Neuronal stem cell (in vitro differentiated cells): ENCODE results near the gene NBAS.

Experiments used
- DNase-seq: peaks from one replicate; pipeline ENCODE4 v3.0.0-alpha.2; 2013; ENCODE audit warnings: low spot score
- H2AFZ ChIP-seq: one replicate; pipeline ENCODE4 v1.6.1; 2013; ENCODE audit warnings: mild to moderate bottlenecking, low read length, inconsistent platforms
- H2AK5ac ChIP-seq: 2 replicates; pipeline ENCODE4 v1.6.1; 2013; ENCODE audit warnings: low read depth, mild to moderate bottlenecking, inconsistent platforms, low read length, moderate library complexity, mixed read lengths
- H2BK120ac ChIP-seq: 2 replicates; pipeline ENCODE4 v1.6.1; 2013; ENCODE audit warnings: low read depth, mild to moderate bottlenecking, inconsistent platforms, low read length, moderate library complexity, mixed read lengths
- H2BK12ac ChIP-seq: one replicate; pipeline ENCODE4 v1.6.1; 2013; ENCODE audit warnings: low read length, inconsistent platforms
- H2BK15ac ChIP-seq: 2 replicates; pipeline ENCODE4 v1.6.1; 2013; ENCODE audit warnings: mild to moderate bottlenecking, low read length, inconsistent platforms, mixed read lengths
- H2BK5ac ChIP-seq: one replicate; pipeline ENCODE4 v1.6.1; 2013; ENCODE audit warnings: inconsistent platforms, mild to moderate bottlenecking, low read length, moderate library complexity
- H3K14ac ChIP-seq: one replicate; pipeline ENCODE4 v1.6.1; 2013; ENCODE audit warnings: low read length, inconsistent platforms
- H3K18ac ChIP-seq: 2 replicates; pipeline ENCODE4 v1.6.1; 2013; ENCODE audit warnings: low read length, inconsistent platforms
- H3K23ac ChIP-seq: 2 replicates; pipeline ENCODE4 v1.6.1; 2013; ENCODE audit warnings: low read depth, mild to moderate bottlenecking, mixed read lengths, low read length, inconsistent platforms; ENCODE audit not compliant: poor library complexity
- H3K27ac ChIP-seq: replicated peaks from 3 replicates; pipeline ENCODE4 v1.5.1; 2013; ENCODE audit warnings: low read length, inconsistent platforms
- H3K27me3 ChIP-seq, 3 experiments: 2 replicates each; pipeline ENCODE4 v1.6.1; 2013; ENCODE audit warnings: low read length in 3 of 3, mild to moderate bottlenecking in 2 of 3, inconsistent platforms in 1 of 3, low read depth in 1 of 3, mixed read lengths in 1 of 3, moderate library complexity in 1 of 3; ENCODE audit not compliant: control insufficient read depth in 3 of 3, insufficient read depth in 3 of 3
- H3K36me3 ChIP-seq, 2 donors: replicated peaks in 1 of 2; 2 replicates each; pipeline ENCODE4 v1.6.1; 2013; ENCODE audit warnings: low read length in 2 of 2; ENCODE audit not compliant: control insufficient read depth in 2 of 2, insufficient read depth in 2 of 2
- H3K4ac ChIP-seq: 2 replicates; pipeline ENCODE4 v1.6.1; 2013; ENCODE audit warnings: inconsistent platforms, mild to moderate bottlenecking, low read length, moderate library complexity
- H3K4me1 ChIP-seq, 2 donors: 1 replicate in 1 of 2; 2 replicates in 1 of 2; pipeline ENCODE4 v1.6.1; 2013; ENCODE audit warnings: low read length in 2 of 2, low read depth in 1 of 2; ENCODE audit not compliant: control insufficient read depth in 2 of 2, insufficient read depth in 1 of 2
- H3K4me2 ChIP-seq: one replicate; pipeline ENCODE4 v1.6.1; 2013; ENCODE audit warnings: mild to moderate bottlenecking, low read length, inconsistent platforms; ENCODE audit not compliant: insufficient read depth, poor library complexity, severe bottlenecking
- H3K4me3 ChIP-seq, 2 donors: 2 replicates each; pipeline ENCODE4 v1.5.1; 2013; ENCODE audit warnings: low read length in 2 of 2, mild to moderate bottlenecking in 2 of 2, inconsistent platforms in 1 of 2, moderate library complexity in 1 of 2
- H3K79me1 ChIP-seq: one replicate; pipeline ENCODE4 v1.6.1; 2013; ENCODE audit warnings: low read depth, mild to moderate bottlenecking, inconsistent platforms, low read length, moderate library complexity
- H3K9ac ChIP-seq: one replicate; pipeline ENCODE4 v1.6.1; 2013; ENCODE audit warnings: mild to moderate bottlenecking, low read depth, low read length, inconsistent platforms; ENCODE audit not compliant: poor library complexity
- H3K9me3 ChIP-seq, 2 donors: replicated peaks in 1 of 2; 2 replicates each; pipeline versions ENCODE3 to v1.6.1; 2013; ENCODE audit warnings: low read length in 2 of 2, mild to moderate bottlenecking in 2 of 2, inconsistent platforms in 1 of 2, low read depth in 1 of 2, mixed read lengths in 1 of 2, moderate library complexity in 1 of 2; ENCODE audit not compliant: control insufficient read depth in 2 of 2, insufficient read depth in 1 of 2
- H4K8ac ChIP-seq: one replicate; pipeline ENCODE4 v1.6.1; 2013; ENCODE audit warnings: low read depth, mild to moderate bottlenecking, inconsistent platforms, low read length, moderate library complexity
- H4K91ac ChIP-seq: one replicate; pipeline ENCODE4 v1.6.1; 2013; ENCODE audit warnings: low read length, low read depth, mild to moderate bottlenecking, inconsistent platforms; ENCODE audit not compliant: poor library complexity
- WGBS, 2 donors: extraction: QIAGEN DNeasy Blood & Tissue Kit; methylation state at CpG; one replicate each; pipeline ENCODE4 v1.1.7; 2013; ENCODE audit warnings: missing lambda C conversion rate in 2 of 2, mixed read lengths in 1 of 2; ENCODE audit not compliant: insufficient read length in 2 of 2, insufficient replicate concordance in 1 of 2; ENCODE audit errors: extremely low coverage in 2 of 2; 5-methylcytosine and 5-hydroxymethylcytosine counted together

NBAS gene

GRCh38 chr2:15262792-15263191 lies 298.3 kb downstream of the NBAS start:
- Histone ChIP-seq H4K8ac (no peak overlapping the region), H3K4me3 (no peak overlapping the region), H3K9me3 (peaks cover 2 to 5% of the 10 kb centered on the region in 2 donors), H3K9ac (no peak overlapping the region), H3K4ac (no peak overlapping the region), H3K18ac (no peak overlapping the region), H4K91ac (no peak overlapping the region), H3K27ac (no peak overlapping the region), H2BK120ac (no peak overlapping the region), H3K27me3 (no peaks in the 10 kb centered on the region), H3K36me3 (no peaks in the 10 kb centered on the region), H3K79me1 (no peaks in the 10 kb centered on the region), H3K23ac (no peak overlapping the region), H2BK5ac (no peak overlapping the region), H3K4me1 (peaks cover 3 to 6% of the 10 kb centered on the region in 2 donors), H2AFZ (no peak overlapping the region), H2AK5ac (no peak overlapping the region), H3K4me2 (no peak overlapping the region), H3K14ac (no peak overlapping the region), H2BK15ac (no peak overlapping the region), H2BK12ac (no peak overlapping the region)
- no peak for DNase-seq
- no CpG with 5 or more reads among the region's 2 CpGs for WGBS, 2 donors

GRCh38 chr2:15260835-15261234 lies 300.3 kb downstream of the NBAS start:
- Histone ChIP-seq H3K79me1 (no peaks in the 10 kb centered on the region), H2AFZ (no peak overlapping the region), H3K18ac (no peak overlapping the region), H3K36me3 (no peaks in the 10 kb centered on the region), H3K27ac (no peak overlapping the region), H3K4me2 (no peak overlapping the region), H2BK12ac (no peak overlapping the region), H4K91ac (no peak overlapping the region), H2BK15ac (no peak overlapping the region), H3K4me3 (no peak overlapping the region), H3K4me1 (peaks cover 3 to 6% of the 10 kb centered on the region in 2 donors), H3K27me3 (no peaks in the 10 kb centered on the region), H3K9me3 (peaks cover 2 to 5% of the 10 kb centered on the region in 2 donors), H3K9ac (no peak overlapping the region), H3K14ac (no peak overlapping the region), H2BK120ac (no peak overlapping the region), H2AK5ac (no peak overlapping the region), H4K8ac (no peak overlapping the region), H2BK5ac (no peak overlapping the region), H3K23ac (no peak overlapping the region), H3K4ac (no peak overlapping the region)
- no peak for DNase-seq
- WGBS, 2 donors = no CpG with 5 or more reads among the region's 2 CpGs

- Histone ChIP-seq H2BK5ac (no peak overlapping the region), H3K9ac (no peak overlapping the region), H3K9me3 (peaks cover 2 to 5% of the 10 kb centered on the region in 2 donors), H2AK5ac (no peak overlapping the region), H3K27me3 (no peaks in the 10 kb centered on the region), H3K4me3 (no peak overlapping the region), H3K18ac (no peak overlapping the region), H2BK12ac (no peak overlapping the region), H4K8ac (no peak overlapping the region), H2AFZ (no peak overlapping the region), H3K14ac (no peak overlapping the region), H3K27ac (no peak overlapping the region), H3K23ac (no peak overlapping the region), H3K4me1 (peaks cover 3 to 6% of the 10 kb centered on the region in 2 donors), H2BK120ac (no peak overlapping the region), H3K4me2 (no peak overlapping the region), H3K4ac (no peak overlapping the region), H2BK15ac (no peak overlapping the region), H4K91ac (no peak overlapping the region), H3K79me1 (no peaks in the 10 kb centered on the region), H3K36me3 (no peaks in the 10 kb centered on the region)
- DNase-seq = no peak
- WGBS, 2 donors = no CpG with 5 or more reads among the region's 3 CpGs
Observed at GRCh38 chr2:15260196-15260595, 300.9 kb downstream of the NBAS start.

- no CpG with 5 or more reads among the region's 1 CpG for WGBS, 2 donors
- H3K4ac ChIP-seq = no peak overlapping the region
Observed at GRCh38 chr2:15259356-15259756, 301.8 kb downstream of the NBAS start.

More at GRCh38 chr2:15259356-15259756, 301.8 kb downstream of the NBAS start:
- Histone ChIP-seq H2AK5ac (no peak overlapping the region), H3K18ac (no peak overlapping the region), H4K91ac (no peak overlapping the region), H2BK12ac (no peak overlapping the region), H3K9me3 (peaks cover 2 to 5% of the 10 kb centered on the region in 2 donors), H2BK120ac (no peak overlapping the region), H2BK15ac (no peak overlapping the region), H2AFZ (no peak overlapping the region), H3K4me1 (peaks cover 3 to 6% of the 10 kb centered on the region in 2 donors), H3K79me1 (no peaks in the 10 kb centered on the region), H3K4me2 (no peak overlapping the region), H3K14ac (no peak overlapping the region), H3K23ac (no peak overlapping the region), H3K27ac (no peak overlapping the region), H3K36me3 (no peaks in the 10 kb centered on the region), H3K4me3 (no peak overlapping the region), H2BK5ac (no peak overlapping the region), H4K8ac (no peak overlapping the region), H3K27me3 (no peaks in the 10 kb centered on the region), H3K9ac (no peak overlapping the region)
- DNase-seq = no peak
